Loucy (cell line): Measurements from ENCODE around the gene ADGRL3.

Experiments
- H2AFZ ChIP-seq: fragments of 200-600 bp; sonication (generic); 2 replicates; pipeline ENCODE4 v1.6.0; 2016; ENCODE audit warnings: antibody characterized with exemption, mild to moderate bottlenecking, low read length, moderate library complexity
- H3F3A ChIP-seq: fragments of 200-600 bp; 2 replicates; pipeline ENCODE4 v1.6.0; 2016; ENCODE audit warnings: antibody characterized with exemption, low read depth, mild to moderate bottlenecking
- H3K27me3 ChIP-seq: fragments of 200-600 bp; sonication (generic); 2 replicates; pipeline ENCODE4 v1.6.1; 2014; ENCODE audit warnings: low read length, mild to moderate bottlenecking; ENCODE audit not compliant: insufficient read depth, poor library complexity, severe bottlenecking
- H3K36me3 ChIP-seq: fragments of 200-600 bp; sonication (generic); 2 replicates; pipeline ENCODE4 v1.6.1; 2016; ENCODE audit warnings: low read length; ENCODE audit not compliant: insufficient read depth
- H3K4me1 ChIP-seq: fragments of 200-600 bp; sonication (generic); 2 replicates; pipeline ENCODE4 v1.5.1; 2014; ENCODE audit warnings: low read length, mild to moderate bottlenecking; ENCODE audit not compliant: insufficient read depth, poor library complexity, severe bottlenecking
- H3K4me2 ChIP-seq: fragments of 200-600 bp; sonication (generic); 2 replicates; pipeline ENCODE4 v1.6.0; 2014; ENCODE audit warnings: antibody characterized with exemption, low read length, low read depth, mild to moderate bottlenecking; ENCODE audit not compliant: poor library complexity, severe bottlenecking
- H3K4me3 ChIP-seq: fragments of 200-600 bp; sonication (generic); 2 replicates; pipeline ENCODE4 v1.5.1; 2014; ENCODE audit warnings: low read length, mild to moderate bottlenecking, mixed read lengths; ENCODE audit not compliant: poor library complexity, severe bottlenecking
- H3K79me2 ChIP-seq: fragments of 200-600 bp; sonication (generic); 2 replicates; pipeline ENCODE4 v1.6.1; 2014; ENCODE audit warnings: low read length; ENCODE audit not compliant: insufficient read depth
- H3K9ac ChIP-seq: fragments of 200-600 bp; sonication (generic); 2 replicates; pipeline ENCODE4 v1.6.0; 2014; ENCODE audit warnings: mild to moderate bottlenecking, low read depth, low read length, moderate library complexity; ENCODE audit not compliant: poor library complexity, severe bottlenecking
- H3K9me2 ChIP-seq: fragments of 200-600 bp; sonication (generic); replicated peaks from 2 replicates; pipeline ENCODE4 v1.6.1; 2016; ENCODE audit warnings: low read depth, low read length, mixed read lengths
- H3K9me3 ChIP-seq: fragments of 200-600 bp; sonication (generic); 2 replicates; pipeline ENCODE4 v1.6.1; 2014; ENCODE audit warnings: mild to moderate bottlenecking, antibody characterized with exemption, low read length, low read depth; ENCODE audit not compliant: insufficient read depth
- H4K20me1 ChIP-seq: fragments of 200-600 bp; sonication (generic); 2 replicates; pipeline ENCODE4 v1.6.0; 2014; ENCODE audit warnings: antibody characterized with exemption, low read length, mild to moderate bottlenecking; ENCODE audit not compliant: insufficient read depth, poor library complexity, severe bottlenecking
- EZH2phosphoT487 ChIP-seq: fragments of 200-600 bp; IDR thresholded peaks from 2 replicates; pipeline ENCODE4 v1.6.1; 2018; ENCODE audit warnings: antibody characterized with exemption, mild to moderate bottlenecking, moderate library complexity, borderline replicate concordance
- TF ChIP-seq, protein P1 (sequence below): fragments of 200-600 bp; sonication (generic); conservative IDR thresholded peaks from 2 replicates; pipeline ENCODE4 v1.5.1; 2014; ENCODE audit warnings: mild to moderate bottlenecking, antibody characterized with exemption, low read length

The ADGRL3 gene

DNA sequence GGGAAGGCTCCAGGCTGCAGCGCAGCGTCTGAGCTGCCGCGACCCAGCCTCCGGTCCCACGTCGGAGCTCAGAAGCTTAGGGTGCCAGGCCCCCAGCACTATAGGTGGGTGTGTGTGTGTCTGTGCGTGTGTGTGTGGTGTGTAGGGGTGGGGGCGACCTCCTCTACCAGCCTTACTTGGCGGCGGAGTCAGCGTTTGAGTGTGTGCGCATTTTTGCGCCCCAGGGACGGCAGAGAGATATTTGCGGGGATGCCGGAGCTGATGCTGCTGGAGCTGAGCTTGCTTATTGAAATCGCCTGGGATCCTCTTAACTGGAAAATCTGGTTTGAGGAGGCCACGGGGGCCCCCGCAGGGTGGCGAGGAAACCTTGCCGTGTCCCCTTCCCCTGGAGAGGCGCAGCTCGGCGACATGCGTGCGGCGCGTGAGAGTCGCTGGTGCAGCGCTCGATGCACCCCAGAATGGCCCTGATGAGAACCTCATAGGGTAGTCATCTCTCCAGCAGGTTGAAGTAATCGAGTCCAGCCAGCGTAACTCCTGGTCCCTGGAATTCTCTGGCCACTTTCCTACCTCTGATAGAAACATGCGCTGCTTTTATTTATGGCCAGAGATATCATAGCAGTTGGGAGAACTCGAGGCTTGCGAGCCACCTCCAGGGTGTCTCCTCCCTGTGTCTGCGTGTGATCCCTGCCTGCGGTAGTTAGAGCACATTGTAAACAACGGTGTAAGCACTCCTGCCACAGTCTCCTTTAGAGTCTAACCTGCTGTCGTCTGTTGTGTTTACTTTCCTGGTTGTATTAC lies 2.7 kb downstream of the ADGRL3 start:
- no peaks in the 10 kb centered on the region for H3K27me3 ChIP-seq
- no peak overlapping the region for H2AFZ ChIP-seq
- H3K36me3 ChIP-seq: no peaks in the 10 kb centered on the region
- H3K9ac ChIP-seq: no peak overlapping the region
- H3K4me3 ChIP-seq: no peak overlapping the region
- no peak for TF ChIP-seq EZH2phosphoT487
- TF ChIP-seq, protein P1, sequence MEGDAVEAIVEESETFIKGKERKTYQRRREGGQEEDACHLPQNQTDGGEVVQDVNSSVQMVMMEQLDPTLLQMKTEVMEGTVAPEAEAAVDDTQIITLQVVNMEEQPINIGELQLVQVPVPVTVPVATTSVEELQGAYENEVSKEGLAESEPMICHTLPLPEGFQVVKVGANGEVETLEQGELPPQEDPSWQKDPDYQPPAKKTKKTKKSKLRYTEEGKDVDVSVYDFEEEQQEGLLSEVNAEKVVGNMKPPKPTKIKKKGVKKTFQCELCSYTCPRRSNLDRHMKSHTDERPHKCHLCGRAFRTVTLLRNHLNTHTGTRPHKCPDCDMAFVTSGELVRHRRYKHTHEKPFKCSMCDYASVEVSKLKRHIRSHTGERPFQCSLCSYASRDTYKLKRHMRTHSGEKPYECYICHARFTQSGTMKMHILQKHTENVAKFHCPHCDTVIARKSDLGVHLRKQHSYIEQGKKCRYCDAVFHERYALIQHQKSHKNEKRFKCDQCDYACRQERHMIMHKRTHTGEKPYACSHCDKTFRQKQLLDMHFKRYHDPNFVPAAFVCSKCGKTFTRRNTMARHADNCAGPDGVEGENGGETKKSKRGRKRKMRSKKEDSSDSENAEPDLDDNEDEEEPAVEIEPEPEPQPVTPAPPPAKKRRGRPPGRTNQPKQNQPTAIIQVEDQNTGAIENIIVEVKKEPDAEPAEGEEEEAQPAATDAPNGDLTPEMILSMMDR: no peak
- no peaks in the 10 kb centered on the region for H3K79me2 ChIP-seq
- H3F3A ChIP-seq: no peaks in the 10 kb centered on the region
- H3K4me1 ChIP-seq: no peaks in the 10 kb centered on the region
- H3K4me2 ChIP-seq: no peak overlapping the region
- H3K9me3 ChIP-seq: no peaks in the 10 kb centered on the region; the same call in 1 of the 2 replicates
- no peaks in the 10 kb centered on the region for H3K9me2 ChIP-seq
- no peaks in the 10 kb centered on the region for H4K20me1 ChIP-seq

DNA sequence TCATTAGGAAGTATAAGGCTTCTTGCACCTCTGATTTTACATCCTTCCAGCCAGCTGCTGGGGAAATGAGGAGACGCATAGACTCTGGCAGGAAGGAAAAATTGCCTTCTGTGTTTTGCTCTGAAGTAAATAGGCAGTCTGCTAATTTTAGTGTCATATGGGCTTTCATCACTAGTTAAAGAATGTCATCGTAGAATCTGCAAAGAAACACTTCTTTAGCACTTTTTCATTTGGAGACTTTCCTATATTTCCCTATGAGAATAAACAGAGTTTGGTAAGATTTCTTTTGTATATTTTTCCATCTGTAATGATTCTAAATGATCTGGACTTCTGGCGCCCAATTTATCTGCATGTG lies 3.3 kb downstream of the ADGRL3 start:
- Histone ChIP-seq H3K4me2 (no peak overlapping the region), H2AFZ (no peak overlapping the region), H3F3A (no peaks in the 10 kb centered on the region), H3K9me3 (no peaks in the 10 kb centered on the region; the same call in 1 of the 2 replicates), H3K27me3 (no peaks in the 10 kb centered on the region), H4K20me1 (no peaks in the 10 kb centered on the region), H3K4me1 (no peaks in the 10 kb centered on the region), H3K9ac (no peak overlapping the region), H3K79me2 (no peaks in the 10 kb centered on the region), H3K4me3 (no peak overlapping the region), H3K9me2 (no peaks in the 10 kb centered on the region), H3K36me3 (no peaks in the 10 kb centered on the region)
- no peak for TF ChIP-seq EZH2phosphoT487
- TF ChIP-seq, protein P1: no peak

DNA sequence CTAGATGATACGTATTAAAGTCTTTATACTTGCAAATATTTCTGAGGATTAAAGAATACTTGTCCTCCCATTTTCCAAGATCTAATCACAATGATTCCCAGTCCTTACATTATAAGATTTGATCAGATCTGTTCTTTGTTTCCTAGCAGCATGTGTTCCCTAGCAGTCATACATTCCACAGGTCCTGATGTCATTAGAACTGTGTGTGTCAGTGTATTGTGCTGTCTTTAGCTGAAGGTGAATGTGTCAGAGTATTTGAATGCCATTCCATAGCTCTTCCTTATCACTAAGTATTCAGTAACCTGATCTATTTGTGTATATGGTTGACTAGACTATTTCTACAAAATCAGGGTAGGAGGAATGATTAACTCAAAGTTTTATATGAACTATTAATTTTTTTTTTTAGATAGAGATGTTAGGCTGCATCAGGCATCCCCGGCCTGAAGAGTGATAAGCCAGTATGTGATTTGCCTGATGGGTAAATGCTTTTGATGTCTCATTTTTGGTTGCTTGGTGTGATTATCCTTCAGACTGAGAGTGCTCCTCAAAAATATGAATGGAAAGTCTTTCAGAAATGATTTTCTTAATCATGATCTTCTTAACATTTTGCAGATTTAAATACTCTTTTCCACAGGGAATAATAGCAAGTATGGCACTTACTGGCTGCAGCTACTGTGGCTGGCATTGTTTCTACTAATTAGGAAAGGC lies 4.4 kb downstream of the ADGRL3 start:
- no peaks in the 10 kb centered on the region for H3K79me2 ChIP-seq

More for the DNA sequence above, 4.4 kb downstream of the ADGRL3 start:
- Histone ChIP-seq H3K36me3 (no peaks in the 10 kb centered on the region), H3K4me2 (no peak overlapping the region), H4K20me1 (no peaks in the 10 kb centered on the region), H3K9me3 (no peaks in the 10 kb centered on the region; the same call in 1 of the 2 replicates), H3K4me1 (no peaks in the 10 kb centered on the region), H2AFZ (no peak overlapping the region), H3K27me3 (no peaks in the 10 kb centered on the region), H3K9me2 (no peaks in the 10 kb centered on the region), H3K4me3 (no peak overlapping the region), H3F3A (no peaks in the 10 kb centered on the region), H3K9ac (no peak overlapping the region)
- TF ChIP-seq, protein P1: no peak
- TF ChIP-seq EZH2phosphoT487: no peak
